ENCODE measurements around the gene AGTRAP.
A peak's percentile ranks its signal among the peaks of the same experiment; 100 is the strongest.

The AGTRAP gene

GRCh38 chr1:11779715-11780379 lies 43.9 kb downstream of the AGTRAP start:
- Histone ChIP-seq H3K27ac (ENCODE audit: insufficient read depth in 1 of 2, low read depth in 1 of 2, low read length in 2 of 2, poor library complexity in 1 of 2, severe bottlenecking in 2 of 2) (no peak overlapping the region), H3K36me3 (ENCODE audit: control insufficient read depth in 4 of 4, insufficient read depth in 4 of 4, low read length in 3 of 4) (no peaks in the 10 kb centered on the region), H3K27me3 (replicated peaks in 2 of 5; ENCODE audit: control insufficient read depth in 4 of 5, insufficient read depth in 5 of 5, low read length in 4 of 5) (no peaks in the 10 kb centered on the region), H3K4me1 (ENCODE audit: control extremely low read depth in 1 of 4, control insufficient read depth in 4 of 4, insufficient read depth in 4 of 4, low read length in 3 of 4) (peaks cover 0 to 4% (median 3%) of the 10 kb centered on the region in 4 experiments), H3K9me3 (ENCODE audit: control extremely low read depth in 1 of 5, control insufficient read depth in 4 of 5, insufficient read depth in 2 of 5, low read depth in 1 of 5, low read length in 4 of 5) (no peaks in the 10 kb centered on the region), H3K4me3 (ENCODE audit: control insufficient read depth in 1 of 7, extremely low read depth in 1 of 7, insufficient read depth in 4 of 7, low read depth in 2 of 7, low read length in 6 of 7) (no peak overlapping the region)
- CTCF ChIA-PET, result interaction anchor here (0.6 to 1.1 kb wide), 5 partner anchors 8 to 23 kb away, joined by 3 to 4 read pairs (median 3); no protein-coding TSS in a partner anchor
- POLR2A ChIA-PET, result no interaction called here
- DNase-seq, result no peak
- 89% methylated on average over 12 of the region's 13 CpGs for WGBS (ENCODE audit: insufficient coverage)

GRCh38 chr1:11780380-11781147 lies 44.6 kb downstream of the AGTRAP start:
- DNase-seq, result no peak
- POLR2A ChIA-PET, result no interaction called here
- no peak overlapping the region for H3K4me3 ChIP-seq (ENCODE audit: control insufficient read depth in 1 of 7, extremely low read depth in 1 of 7, insufficient read depth in 4 of 7, low read depth in 2 of 7, low read length in 6 of 7)
- CTCF ChIA-PET, result interaction anchor here (0.6 to 1.1 kb wide), 4 partner anchors 8 to 17 kb away, joined by 3 to 4 read pairs (median 3); no protein-coding TSS in a partner anchor
- H3K4me1 ChIP-seq (ENCODE audit: control extremely low read depth in 1 of 4, control insufficient read depth in 4 of 4, insufficient read depth in 4 of 4, low read length in 3 of 4), result peaks cover 0 to 10% (median 8%) of the 10 kb centered on the region in 4 experiments
- H3K27me3 ChIP-seq (replicated peaks in 2 of 5; ENCODE audit: control insufficient read depth in 4 of 5, insufficient read depth in 5 of 5, low read length in 4 of 5), result no peaks in the 10 kb centered on the region
- H3K27ac ChIP-seq (ENCODE audit: insufficient read depth in 1 of 2, low read depth in 1 of 2, low read length in 2 of 2, poor library complexity in 1 of 2, severe bottlenecking in 2 of 2), result no peak overlapping the region
- no peaks in the 10 kb centered on the region for H3K36me3 ChIP-seq (ENCODE audit: control insufficient read depth in 4 of 4, insufficient read depth in 4 of 4, low read length in 3 of 4)
- H3K9me3 ChIP-seq (ENCODE audit: control extremely low read depth in 1 of 5, control insufficient read depth in 4 of 5, insufficient read depth in 2 of 5, low read depth in 1 of 5, low read length in 4 of 5), result no peaks in the 10 kb centered on the region
- WGBS (ENCODE audit: insufficient coverage), result 97% methylated on average over 4 of the region's 10 CpGs

- POLR2A ChIA-PET, result no interaction called here
- CTCF ChIA-PET, result no interaction called here
- H3K27ac ChIP-seq (ENCODE audit: insufficient read depth in 1 of 2, low read depth in 1 of 2, low read length in 2 of 2, poor library complexity in 1 of 2, severe bottlenecking in 2 of 2), result no peak overlapping the region
Observed at GRCh38 chr1:11781297-11781696, 45.4 kb downstream of the AGTRAP start.

GRCh38 chr1:11782127-11782708 lies 46.3 kb downstream of the AGTRAP start:
- H3K9me3 ChIP-seq (ENCODE audit: control extremely low read depth in 1 of 5, control insufficient read depth in 4 of 5, insufficient read depth in 2 of 5, low read depth in 1 of 5, low read length in 4 of 5), result no peaks in the 10 kb centered on the region
- POLR2A ChIA-PET, result no interaction called here
- CTCF ChIA-PET, result interaction anchor here (0.6 to 0.9 kb wide), 2 partner anchors 11 to 32 kb away, joined by 4 to 5 read pairs; no protein-coding TSS in a partner anchor
- H3K27ac ChIP-seq (ENCODE audit: insufficient read depth in 1 of 2, low read depth in 1 of 2, low read length in 2 of 2, poor library complexity in 1 of 2, severe bottlenecking in 2 of 2), result no peak overlapping the region
- H3K4me1 ChIP-seq (ENCODE audit: control extremely low read depth in 1 of 4, control insufficient read depth in 4 of 4, insufficient read depth in 4 of 4, low read length in 3 of 4), result peaks cover 0 to 10% (median 8%) of the 10 kb centered on the region in 4 experiments
- H3K36me3 ChIP-seq (ENCODE audit: control insufficient read depth in 4 of 4, insufficient read depth in 4 of 4, low read length in 3 of 4), result no peaks in the 10 kb centered on the region
- no peak for DNase-seq
- WGBS (ENCODE audit: insufficient coverage), result 92% methylated on average over 5 of the region's 6 CpGs
- no peak overlapping the region for H3K4me3 ChIP-seq (ENCODE audit: control insufficient read depth in 1 of 7, extremely low read depth in 1 of 7, insufficient read depth in 4 of 7, low read depth in 2 of 7, low read length in 6 of 7)
- H3K27me3 ChIP-seq (replicated peaks in 2 of 5; ENCODE audit: control insufficient read depth in 4 of 5, insufficient read depth in 5 of 5, low read length in 4 of 5), result no peaks in the 10 kb centered on the region

More at GRCh38 chr1:11781297-11781696, 45.4 kb downstream of the AGTRAP start:
- Histone ChIP-seq H3K36me3 (ENCODE audit: control insufficient read depth in 4 of 4, insufficient read depth in 4 of 4, low read length in 3 of 4) (no peaks in the 10 kb centered on the region), H3K9me3 (ENCODE audit: control extremely low read depth in 1 of 5, control insufficient read depth in 4 of 5, insufficient read depth in 2 of 5, low read depth in 1 of 5, low read length in 4 of 5) (no peaks in the 10 kb centered on the region), H3K4me1 (ENCODE audit: control extremely low read depth in 1 of 4, control insufficient read depth in 4 of 4, insufficient read depth in 4 of 4, low read length in 3 of 4) (peaks cover 0 to 10% (median 8%) of the 10 kb centered on the region in 4 experiments), H3K27me3 (replicated peaks in 2 of 5; ENCODE audit: control insufficient read depth in 4 of 5, insufficient read depth in 5 of 5, low read length in 4 of 5) (no peaks in the 10 kb centered on the region), H3K4me3 (ENCODE audit: control insufficient read depth in 1 of 7, extremely low read depth in 1 of 7, insufficient read depth in 4 of 7, low read depth in 2 of 7, low read length in 6 of 7) (no peak overlapping the region)
- WGBS (ENCODE audit: insufficient coverage), result 93% methylated on average over 12 of the region's 12 CpGs
- DNase-seq, result no peak

- Histone ChIP-seq H3K36me3 (ENCODE audit: control insufficient read depth in 4 of 4, insufficient read depth in 4 of 4, low read length in 3 of 4) (peaks cover 0 to 3% (median 1%) of the 10 kb centered on the region in 4 experiments), H3K27me3 (replicated peaks in 2 of 5; ENCODE audit: control insufficient read depth in 4 of 5, insufficient read depth in 5 of 5, low read length in 4 of 5) (no peaks in the 10 kb centered on the region), H3K9me3 (ENCODE audit: control extremely low read depth in 1 of 5, control insufficient read depth in 4 of 5, insufficient read depth in 2 of 5, low read depth in 1 of 5, low read length in 4 of 5) (no peaks in the 10 kb centered on the region), H3K4me3 (ENCODE audit: control insufficient read depth in 1 of 7, extremely low read depth in 1 of 7, insufficient read depth in 4 of 7, low read depth in 2 of 7, low read length in 6 of 7) (no peak overlapping the region), H3K4me1 (ENCODE audit: control extremely low read depth in 1 of 4, control insufficient read depth in 4 of 4, insufficient read depth in 4 of 4, low read length in 3 of 4) (peaks cover 0 to 10% (median 8%) of the 10 kb centered on the region in 4 experiments), H3K27ac (ENCODE audit: insufficient read depth in 1 of 2, low read depth in 1 of 2, low read length in 2 of 2, poor library complexity in 1 of 2, severe bottlenecking in 2 of 2) (no peak overlapping the region)
- WGBS (ENCODE audit: insufficient coverage), result 92% methylated on average over 6 of the region's 6 CpGs
- ChIA-PET POLR2A (no interaction called here), CTCF (interaction anchor here (0.9 to 1.5 kb wide), 2 partner anchors 12 to 19 kb away, joined by 3 to 4 read pairs; no protein-coding TSS in a partner anchor)
- no peak for DNase-seq
Observed at GRCh38 chr1:11783556-11783955, 47.6 kb downstream of the AGTRAP start.

- WGBS (ENCODE audit: insufficient coverage), result 80% methylated on average over 19 of the region's 21 CpGs
- H3K27ac ChIP-seq (ENCODE audit: insufficient read depth in 1 of 2, low read depth in 1 of 2, low read length in 2 of 2, poor library complexity in 1 of 2, severe bottlenecking in 2 of 2), result no peak overlapping the region
- no peaks in the 10 kb centered on the region for H3K9me3 ChIP-seq (ENCODE audit: control extremely low read depth in 1 of 5, control insufficient read depth in 4 of 5, insufficient read depth in 2 of 5, low read depth in 1 of 5, low read length in 4 of 5)
- peaks cover 0 to 9% (median 3%) of the 10 kb centered on the region in 4 experiments for H3K36me3 ChIP-seq (ENCODE audit: control insufficient read depth in 4 of 4, insufficient read depth in 4 of 4, low read length in 3 of 4)
- no peak for DNase-seq
- ChIA-PET CTCF (interaction anchor here (0.9 to 3.1 kb wide), 7 partner anchors 9 to 44 kb away, joined by 3 to 24 read pairs (median 4); no protein-coding TSS in a partner anchor), POLR2A (no interaction called here)
- peak overlapping the region in 3 of 7 experiments; percentile 61 to 68 (median 66) for H3K4me3 ChIP-seq (ENCODE audit: control insufficient read depth in 1 of 7, extremely low read depth in 1 of 7, insufficient read depth in 4 of 7, low read depth in 2 of 7, low read length in 6 of 7)
- no peaks in the 10 kb centered on the region for H3K27me3 ChIP-seq (replicated peaks in 2 of 5; ENCODE audit: control insufficient read depth in 4 of 5, insufficient read depth in 5 of 5, low read length in 4 of 5)
- peaks cover 0 to 10% (median 8%) of the 10 kb centered on the region in 4 experiments for H3K4me1 ChIP-seq (ENCODE audit: control extremely low read depth in 1 of 4, control insufficient read depth in 4 of 4, insufficient read depth in 4 of 4, low read length in 3 of 4)
Observed at GRCh38 chr1:11784256-11784992, 48.5 kb downstream of the AGTRAP start.
